Lower leg skin (tissue), 3 donors: ENCODE data around the gene CABP2.

Source experiments
- POLR2A ChIP-seq, 2 donors: fragments of 450-650 bp; IDR thresholded peaks; one replicate each; pipeline ENCODE4 v1.6.1; 2016 to 2017; ENCODE audit warnings: antibody characterized with exemption in 2 of 2, mild to moderate bottlenecking in 1 of 2, moderate library complexity in 1 of 2
- TF ChIP-seq, protein P1 (sequence below), 3 donors: fragments of 450-650 bp; IDR thresholded peaks; one replicate each; pipeline ENCODE4 v1.5.1; 2016; ENCODE audit warnings: antibody characterized with exemption in 3 of 3, mild to moderate bottlenecking in 3 of 3, moderate library complexity in 2 of 3

DNA sequence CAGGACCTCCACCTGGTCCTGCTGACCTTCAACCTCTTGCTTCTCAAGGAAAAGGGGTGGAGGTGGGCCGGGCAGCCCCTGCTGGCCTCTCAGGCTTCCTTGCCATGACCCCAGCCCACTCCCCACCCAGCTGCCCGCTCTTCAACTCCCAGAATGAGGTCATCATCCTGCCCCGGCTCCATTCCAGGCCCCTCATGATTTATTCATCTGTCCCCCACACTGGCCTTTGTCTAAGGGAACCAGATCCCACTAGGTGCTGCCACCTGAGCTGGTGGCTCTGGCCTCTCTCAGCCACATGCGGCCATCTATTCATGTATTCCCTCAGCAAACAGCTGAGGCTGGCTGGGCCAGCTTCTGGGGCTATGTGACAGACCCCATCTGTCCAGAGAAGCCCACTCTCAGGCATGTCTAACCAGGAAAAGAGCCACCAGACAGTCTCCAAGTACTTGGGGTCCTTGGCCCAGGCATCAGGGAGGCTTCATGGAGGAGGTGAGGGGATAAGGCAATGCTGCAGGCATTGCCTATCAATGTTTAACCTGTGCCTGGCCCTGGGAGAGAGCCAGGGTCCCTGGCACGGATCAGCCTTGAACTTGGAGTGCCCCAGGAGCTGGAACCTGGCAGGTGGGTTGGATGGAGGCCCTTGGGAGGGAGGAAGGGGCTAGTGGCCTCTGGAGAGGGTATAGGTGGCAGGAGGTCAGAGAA, 2.2 kb upstream of the CABP2 start:
- TF ChIP-seq, protein P1, sequence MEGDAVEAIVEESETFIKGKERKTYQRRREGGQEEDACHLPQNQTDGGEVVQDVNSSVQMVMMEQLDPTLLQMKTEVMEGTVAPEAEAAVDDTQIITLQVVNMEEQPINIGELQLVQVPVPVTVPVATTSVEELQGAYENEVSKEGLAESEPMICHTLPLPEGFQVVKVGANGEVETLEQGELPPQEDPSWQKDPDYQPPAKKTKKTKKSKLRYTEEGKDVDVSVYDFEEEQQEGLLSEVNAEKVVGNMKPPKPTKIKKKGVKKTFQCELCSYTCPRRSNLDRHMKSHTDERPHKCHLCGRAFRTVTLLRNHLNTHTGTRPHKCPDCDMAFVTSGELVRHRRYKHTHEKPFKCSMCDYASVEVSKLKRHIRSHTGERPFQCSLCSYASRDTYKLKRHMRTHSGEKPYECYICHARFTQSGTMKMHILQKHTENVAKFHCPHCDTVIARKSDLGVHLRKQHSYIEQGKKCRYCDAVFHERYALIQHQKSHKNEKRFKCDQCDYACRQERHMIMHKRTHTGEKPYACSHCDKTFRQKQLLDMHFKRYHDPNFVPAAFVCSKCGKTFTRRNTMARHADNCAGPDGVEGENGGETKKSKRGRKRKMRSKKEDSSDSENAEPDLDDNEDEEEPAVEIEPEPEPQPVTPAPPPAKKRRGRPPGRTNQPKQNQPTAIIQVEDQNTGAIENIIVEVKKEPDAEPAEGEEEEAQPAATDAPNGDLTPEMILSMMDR (IDR thresholded peaks at IDR 0.05) = no peak
- no peak for TF ChIP-seq POLR2A (IDR thresholded peaks at IDR 0.05)
